Stimulated activated CD4-positive, alpha-beta T cell treated with anti-CD3 and anti-CD28 coated beads, Interleukin-4, amount 100 ng/mL, for 1 hour (primary cell): Measurements from ENCODE around the gene WASF2.
"Not testable (repeated sequence)": the region's sequence is repeated elsewhere in the genome, so short reads cannot be mapped to it uniquely, and the experiment has no call there.

ENCODE experiments used
- DNase-seq: peaks from one replicate; pipeline ENCODE4 v3.0.0-alpha.2; 2020

WASF2 gene, protein sequence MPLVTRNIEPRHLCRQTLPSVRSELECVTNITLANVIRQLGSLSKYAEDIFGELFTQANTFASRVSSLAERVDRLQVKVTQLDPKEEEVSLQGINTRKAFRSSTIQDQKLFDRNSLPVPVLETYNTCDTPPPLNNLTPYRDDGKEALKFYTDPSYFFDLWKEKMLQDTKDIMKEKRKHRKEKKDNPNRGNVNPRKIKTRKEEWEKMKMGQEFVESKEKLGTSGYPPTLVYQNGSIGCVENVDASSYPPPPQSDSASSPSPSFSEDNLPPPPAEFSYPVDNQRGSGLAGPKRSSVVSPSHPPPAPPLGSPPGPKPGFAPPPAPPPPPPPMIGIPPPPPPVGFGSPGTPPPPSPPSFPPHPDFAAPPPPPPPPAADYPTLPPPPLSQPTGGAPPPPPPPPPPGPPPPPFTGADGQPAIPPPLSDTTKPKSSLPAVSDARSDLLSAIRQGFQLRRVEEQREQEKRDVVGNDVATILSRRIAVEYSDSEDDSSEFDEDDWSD

DNA sequence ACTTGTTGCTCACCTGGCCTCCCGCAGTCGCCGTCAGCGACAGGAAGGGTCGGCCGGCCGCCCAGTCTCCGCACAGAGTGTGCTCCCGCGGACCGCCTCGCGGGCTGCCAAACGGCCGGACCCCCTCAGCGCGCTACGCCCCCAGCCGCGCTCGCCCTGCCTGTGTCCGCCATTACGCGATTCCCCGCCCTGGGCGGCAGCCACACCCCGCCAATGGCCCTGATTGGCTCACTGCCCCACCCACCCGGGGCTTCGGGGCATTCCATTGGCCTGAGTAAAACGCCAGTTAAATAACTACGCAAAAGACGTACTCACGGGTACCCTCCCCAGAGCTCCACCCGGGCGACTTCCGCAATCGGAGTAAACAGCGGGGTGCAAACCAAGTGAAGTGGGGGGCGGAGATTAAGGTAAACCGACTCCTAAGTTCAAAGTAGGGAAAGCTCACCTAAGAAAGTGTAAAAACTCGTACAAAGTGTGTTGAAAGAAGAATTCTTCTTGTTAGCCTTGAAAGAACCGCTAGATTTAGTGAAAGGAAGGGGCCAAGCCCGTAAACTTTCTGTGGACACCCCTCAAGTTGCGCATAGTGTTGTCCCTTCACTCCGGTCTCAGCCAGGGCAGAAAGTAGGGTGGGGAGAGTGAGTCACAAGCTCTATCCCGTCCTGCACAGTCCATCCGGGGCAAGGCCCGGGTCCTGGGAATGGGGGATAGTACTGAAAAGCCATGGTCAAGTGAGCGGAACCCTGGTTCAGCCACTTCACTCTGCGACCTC, at the start of gene WASF2:
TSS of gene WASF2 (minus strand) at position 195 of the 769 bp plus-strand sequence. CDS start 61,277 bp downstream, outside the sequence.
- peak; percentile 96 for DNase-seq

DNA sequence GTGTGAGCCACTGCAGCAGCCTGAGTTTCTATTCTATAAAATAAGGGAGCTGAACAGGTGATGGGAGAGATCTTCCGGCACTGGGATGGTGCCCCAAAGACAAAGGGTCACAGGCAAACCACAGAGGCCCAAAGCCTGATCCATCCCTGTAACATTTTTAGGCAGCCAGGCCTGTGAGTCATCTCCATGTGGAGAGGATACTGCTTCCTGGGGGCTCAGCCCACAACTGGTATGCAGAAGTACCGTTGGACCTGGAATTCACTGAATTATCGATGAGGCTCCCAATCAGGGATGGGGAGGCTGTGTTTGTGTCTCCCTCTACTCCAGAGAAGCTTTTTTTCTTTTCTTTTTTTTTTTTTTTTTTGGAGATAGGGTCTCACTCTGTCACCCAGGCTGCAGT, 48.8 kb upstream of the WASF2 start:
- DNase-seq = no peak

DNA sequence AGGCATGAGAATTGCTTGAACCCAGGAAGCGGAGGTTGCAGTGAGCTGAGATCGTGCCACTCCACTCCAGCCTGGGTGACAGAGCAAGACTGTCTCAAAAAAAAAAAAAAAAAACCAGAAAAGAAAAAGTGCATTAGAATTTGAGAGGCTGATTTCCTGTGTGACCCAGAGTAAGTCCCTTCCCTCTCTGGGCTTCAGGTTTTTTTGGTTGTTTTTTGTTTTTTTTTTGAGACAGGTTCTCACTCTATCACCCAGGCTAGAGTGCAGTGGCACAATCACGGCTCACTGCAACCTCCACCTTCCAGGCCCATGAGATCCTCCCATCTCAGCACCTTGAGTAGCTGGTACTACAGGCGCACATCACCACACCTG, 48.3 kb upstream of the WASF2 start:
- not testable (repeated sequence) for DNase-seq

DNA sequence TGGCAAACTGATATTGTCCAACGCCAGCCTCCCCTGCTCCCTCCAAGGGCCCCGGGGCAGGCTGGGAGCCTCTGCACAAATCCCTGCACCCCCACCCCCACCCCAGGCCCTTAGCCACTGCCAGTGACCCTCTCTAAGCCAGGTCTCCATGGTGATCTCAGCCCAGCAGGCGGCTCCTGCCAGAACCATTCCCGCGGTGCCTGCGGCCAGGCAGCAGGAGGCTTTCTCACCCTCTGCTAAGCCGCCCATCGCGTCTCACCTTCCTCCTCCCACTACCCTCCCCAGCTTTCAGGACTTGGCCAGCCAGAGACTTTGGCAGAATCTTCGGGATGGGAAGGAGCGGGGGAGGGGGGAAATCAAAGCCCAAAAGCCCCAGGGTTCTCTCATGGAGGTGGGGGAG, 46.8 kb upstream of the WASF2 start:
- DNase-seq = no peak

- no peak for DNase-seq
Measured at GRCh38 chr1:27536010-27536757, 46.2 kb upstream of the WASF2 start.

DNA sequence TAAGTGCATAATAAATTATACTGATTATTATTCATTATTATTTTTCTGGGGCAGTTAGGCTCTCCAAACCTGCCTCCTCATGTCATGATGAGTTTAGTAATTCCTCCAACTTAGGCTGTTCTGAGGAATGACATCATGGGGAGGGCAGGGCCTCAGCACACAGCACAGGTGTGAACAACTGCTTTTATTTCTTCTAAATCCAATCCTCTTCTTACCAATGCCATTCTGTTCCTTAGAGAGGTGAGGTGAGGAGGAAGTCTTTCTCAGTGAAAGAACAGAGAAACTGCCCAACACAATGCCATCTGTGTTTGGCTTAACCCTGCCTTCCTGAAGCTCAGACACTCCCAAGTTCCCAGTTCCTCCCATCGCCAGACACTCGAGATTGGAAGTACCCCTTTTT, 45.4 kb upstream of the WASF2 start:
- DNase-seq = no peak

- DNase-seq = no peak
Measured at GRCh38 chr1:27531959-27532685, 42.2 kb upstream of the WASF2 start.

- no peak for DNase-seq
Measured at GRCh38 chr1:27530192-27530591, 40.2 kb upstream of the WASF2 start.

DNA sequence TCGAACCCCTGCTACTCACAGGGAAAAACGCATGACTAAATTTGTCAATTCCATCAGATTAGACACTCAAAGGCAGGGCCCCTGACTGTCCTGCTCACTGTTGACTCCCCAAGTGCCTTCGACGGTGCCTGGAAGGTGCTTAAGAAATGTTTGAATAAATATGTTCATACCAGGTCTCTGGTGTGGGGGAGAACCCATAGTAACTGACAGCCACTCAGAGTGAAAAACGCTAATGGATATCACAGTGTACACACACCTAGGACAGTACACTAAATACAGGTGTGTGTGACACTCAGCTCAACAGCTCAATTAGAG, 39.7 kb upstream of the WASF2 start:
- DNase-seq = no peak

GRCh38 chr1:27528818-27529703, 39.1 kb upstream of the WASF2 start:
- DNase-seq = no peak

DNA sequence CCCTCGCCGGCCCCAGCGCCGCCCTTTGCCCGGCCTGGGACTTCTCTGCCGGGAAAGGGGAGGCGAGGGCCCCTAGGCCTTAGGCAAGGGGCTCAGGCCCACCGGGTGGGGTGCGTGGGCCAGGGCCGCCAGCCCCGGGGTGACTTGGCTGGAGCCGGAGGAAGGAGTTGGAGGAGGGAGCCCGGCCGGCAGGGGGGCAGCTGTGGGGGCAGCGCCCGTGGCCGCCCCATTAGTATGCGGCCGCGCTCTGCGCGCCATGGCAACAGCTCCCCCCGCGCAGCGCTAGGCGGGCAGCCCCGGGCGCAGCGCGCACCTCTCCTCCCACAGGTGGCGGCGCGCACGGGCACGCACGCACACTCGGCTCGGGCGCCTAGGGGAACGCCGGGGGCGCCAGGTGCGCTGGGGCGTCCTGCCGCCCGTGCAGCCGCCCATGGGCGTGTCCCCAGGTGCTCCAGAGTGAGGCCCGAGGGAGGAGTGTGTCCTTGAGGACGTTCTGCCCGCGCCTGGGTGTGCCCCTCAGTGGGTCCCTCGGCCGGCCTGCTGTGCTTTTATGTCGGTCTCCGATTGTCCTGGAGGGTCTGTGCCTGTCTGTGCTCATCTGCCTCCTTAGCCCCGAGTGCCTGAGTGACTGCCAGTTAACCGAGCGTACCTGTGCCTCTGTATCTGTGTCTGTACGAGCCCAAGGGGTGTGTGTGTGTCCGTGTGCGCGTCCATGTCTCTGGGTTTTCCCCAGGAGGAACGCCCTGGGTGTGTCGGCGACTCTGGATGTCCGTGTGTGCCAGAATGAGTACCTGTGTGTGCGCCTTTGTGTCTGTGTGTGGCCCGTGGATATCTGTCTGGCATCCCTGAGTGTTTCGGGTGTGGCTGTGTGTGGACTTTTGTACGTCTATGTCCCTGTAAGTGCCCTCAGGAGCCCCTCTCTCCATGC, 38.2 kb upstream of the WASF2 start:
- DNase-seq = peak; percentile 67

- DNase-seq = no peak
Measured at GRCh38 chr1:27527223-27527889, 37.4 kb upstream of the WASF2 start.

DNA sequence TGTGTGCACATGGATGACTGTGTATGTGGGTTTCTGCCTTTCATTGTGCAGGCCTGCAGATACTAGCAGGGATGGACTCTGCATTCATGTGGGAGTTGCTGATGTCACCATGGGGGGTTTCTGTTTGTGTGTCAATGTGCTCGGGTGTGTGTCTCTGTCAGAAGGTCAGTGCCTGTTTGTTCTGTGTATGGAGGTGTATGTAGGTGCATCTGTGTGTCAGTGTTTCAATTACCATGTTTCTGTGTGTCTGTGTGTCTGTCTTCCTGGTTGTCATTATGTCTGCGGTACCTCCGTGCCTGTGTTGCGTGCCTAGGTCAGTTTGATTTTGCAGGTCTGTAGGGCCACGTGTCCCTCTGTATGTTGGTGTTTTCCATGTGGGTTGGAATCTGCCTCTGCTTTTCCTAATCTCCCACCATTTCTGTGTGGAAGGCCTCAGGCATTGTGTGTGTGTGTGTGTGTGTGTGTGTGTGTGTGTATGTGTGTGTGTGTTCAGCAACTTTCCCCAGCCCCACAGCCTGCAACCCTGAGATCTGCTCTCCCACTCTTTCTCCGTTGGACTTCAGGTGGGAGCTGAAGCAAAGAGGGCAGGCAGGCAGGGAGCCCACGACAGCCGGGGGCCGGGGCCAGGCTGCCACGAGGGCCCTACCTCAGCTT, 36.7 kb upstream of the WASF2 start:
- DNase-seq = no peak

DNA sequence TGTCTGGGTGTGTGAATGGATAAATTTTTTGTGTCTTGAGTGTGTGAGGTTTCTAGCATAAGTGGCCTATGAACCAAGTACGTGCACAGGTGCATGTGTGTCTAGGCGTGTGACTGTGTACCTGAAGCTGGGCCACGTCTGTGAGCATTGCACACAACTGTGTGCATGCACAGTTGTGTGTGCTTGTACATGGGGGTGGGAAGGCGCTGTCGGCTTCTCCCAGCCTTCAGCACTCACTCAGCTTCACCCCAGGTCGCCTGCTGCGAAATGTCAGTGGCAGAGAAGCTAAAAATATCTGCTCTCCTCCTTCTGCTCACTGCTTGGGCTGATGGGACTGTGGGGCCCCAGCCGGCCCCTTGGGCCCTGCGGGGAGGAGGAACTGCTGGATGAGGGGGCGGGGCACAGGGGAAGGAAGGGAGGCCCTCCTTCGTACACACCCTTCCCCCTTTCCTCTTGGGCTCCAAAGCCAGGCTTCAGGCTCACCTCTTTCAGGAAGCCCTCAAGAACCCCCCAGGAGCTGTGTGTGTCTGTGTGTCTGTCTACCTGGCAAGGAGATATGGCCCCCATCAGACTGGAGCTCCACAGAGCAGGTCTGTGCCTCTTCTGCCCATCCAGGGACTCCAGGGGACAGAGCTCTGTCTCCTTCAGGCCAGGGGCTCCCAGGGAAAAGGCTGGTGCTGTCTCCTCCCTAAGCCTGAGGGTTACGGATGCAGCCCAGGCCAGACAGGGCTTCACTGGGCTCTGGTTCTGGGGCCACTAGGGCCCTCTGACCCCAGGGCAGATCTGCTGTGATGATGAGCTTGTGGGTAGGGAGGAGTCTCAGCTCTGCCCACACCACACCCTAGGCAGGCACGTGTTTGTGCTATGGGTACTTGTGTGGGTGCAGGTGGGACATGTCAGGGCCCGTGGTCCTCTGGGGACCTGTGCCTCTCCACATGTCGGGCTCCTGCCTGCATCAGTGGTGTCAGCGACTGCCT, 35.6 kb upstream of the WASF2 start:
- DNase-seq = peak; percentile 57

DNA sequence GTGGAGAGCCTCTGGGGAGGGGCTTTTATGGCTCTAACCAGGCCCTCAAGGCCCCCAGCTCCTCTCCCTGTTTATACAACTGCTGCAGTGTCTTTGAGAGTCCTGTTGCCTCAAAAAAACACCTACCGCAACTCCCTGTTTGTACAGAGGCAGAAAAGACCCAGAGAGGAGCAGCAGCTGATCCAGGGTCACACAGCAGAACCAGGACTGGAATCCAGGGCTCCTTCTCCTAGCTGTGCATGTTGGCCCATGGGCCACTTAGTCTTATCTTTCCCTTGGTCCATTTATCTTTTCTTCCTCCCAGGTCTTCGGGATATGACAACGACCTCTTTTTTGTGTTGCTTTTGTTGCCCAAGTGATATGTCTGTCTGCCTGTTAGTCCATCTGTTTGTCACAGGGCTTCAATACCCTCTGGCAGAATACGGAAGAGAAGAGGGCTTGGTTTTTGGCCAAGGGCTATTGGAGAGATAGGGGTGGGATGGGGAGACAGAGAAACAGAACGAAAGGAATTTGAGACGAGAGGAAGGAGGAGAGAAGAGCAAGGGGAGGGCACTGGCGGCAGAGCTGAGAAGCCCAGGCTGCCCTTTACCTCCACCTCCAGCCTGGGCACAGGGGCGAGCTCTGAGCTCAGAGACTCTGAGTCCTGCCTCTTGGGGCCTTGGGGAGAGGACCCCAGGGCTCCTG, 33.5 kb upstream of the WASF2 start:
- no peak for DNase-seq

- DNase-seq = peak; percentile 66
Measured at GRCh38 chr1:27522432-27523336, 32.7 kb upstream of the WASF2 start.
